Stimulated activated CD4-positive, alpha-beta T cell treated with anti-CD3 and anti-CD28 coated beads, Interleukin-4, amount 100 ng/mL, for 24 hours (primary cell): ENCODE results near the gene PPP2R3A.

Experiments used
- DNase-seq: peaks from one replicate; pipeline ENCODE4 v3.0.0-alpha.2; 2020

The PPP2R3A gene

GRCh38 chr3:135970506-135971116 is 5.1 kb downstream of the PPP2R3A start:
- DNase-seq: no peak

DNA sequence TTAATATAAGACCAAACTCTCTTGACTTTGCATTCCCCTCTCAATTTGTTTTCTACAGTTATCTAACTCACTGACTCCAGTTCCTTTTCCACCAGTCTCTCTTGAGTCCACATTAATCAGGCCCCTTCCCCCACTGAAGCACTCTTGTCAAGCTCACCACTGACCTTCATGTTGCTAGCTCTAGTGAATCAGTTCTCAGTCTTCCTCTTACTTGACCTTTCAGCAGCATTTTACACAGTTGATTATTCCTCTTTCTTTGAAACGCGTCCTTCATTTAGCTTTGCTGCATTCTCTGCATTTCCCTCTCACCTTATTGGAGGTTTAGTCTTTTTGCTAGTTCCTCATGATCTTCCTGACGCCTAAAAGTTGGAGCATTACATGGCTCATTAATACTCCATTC is 8.3 kb downstream of the PPP2R3A start:
- no peak for DNase-seq

DNA sequence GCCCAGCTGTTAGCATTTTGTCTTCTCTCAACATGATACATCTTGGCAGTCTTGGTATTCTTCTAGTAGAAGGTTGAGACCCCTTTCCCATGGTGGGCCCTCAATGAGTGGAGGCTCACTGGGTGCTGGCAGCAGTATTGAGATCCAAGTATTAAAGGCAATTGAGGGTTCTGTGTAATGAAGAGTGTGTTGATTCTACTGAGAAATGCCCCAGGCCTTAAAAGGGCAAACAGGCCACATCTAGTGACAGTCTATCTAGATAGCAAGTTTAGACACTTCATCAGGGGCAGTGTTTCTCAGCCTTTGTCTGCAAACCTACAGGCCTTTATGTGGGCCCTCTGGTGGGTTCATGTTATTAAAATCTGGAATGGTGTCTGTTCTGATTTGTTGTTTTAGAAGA is 9.5 kb downstream of the PPP2R3A start:
- DNase-seq: no peak

DNA sequence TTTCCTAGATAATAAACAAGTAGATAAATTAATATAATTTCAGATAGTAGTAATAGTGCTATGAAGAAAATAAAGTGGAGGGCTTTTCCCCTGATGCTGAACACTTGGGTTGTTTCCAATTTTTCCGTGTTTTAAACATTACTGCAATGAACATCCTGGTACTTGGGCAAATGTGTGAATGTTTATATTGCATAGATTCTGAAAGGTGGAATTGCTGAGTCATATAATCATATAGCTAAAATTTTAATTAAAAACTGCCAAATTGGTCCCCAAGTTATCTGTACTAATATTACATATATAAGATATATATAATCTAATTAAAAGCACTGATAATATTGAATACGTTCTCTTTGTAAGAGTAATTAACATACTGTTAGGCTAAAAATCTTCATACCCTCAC is 10.0 kb downstream of the PPP2R3A start:
- DNase-seq: no peak

DNA sequence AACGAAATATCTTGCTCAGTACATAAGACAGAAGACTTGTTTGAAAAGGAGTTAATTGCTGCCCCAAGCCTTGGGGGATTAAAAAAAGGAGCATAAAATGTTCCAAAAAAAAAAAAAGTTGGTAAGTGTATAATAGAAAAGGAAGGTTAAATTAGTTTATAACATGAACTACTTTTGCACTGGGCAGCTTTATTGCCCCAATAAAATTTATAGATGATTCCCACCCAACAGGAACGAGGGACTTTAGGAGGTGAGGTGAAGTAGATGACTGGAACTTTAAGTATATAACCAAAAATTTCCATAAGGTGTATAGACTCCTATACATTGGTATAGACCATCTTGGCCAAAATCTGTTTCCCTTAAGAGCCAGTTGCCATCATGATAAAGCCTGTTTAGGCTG is 14.8 kb downstream of the PPP2R3A start:
- no peak for DNase-seq

- DNase-seq: no peak
These were observed 16.3 kb downstream of the PPP2R3A start for GRCh38 chr3:135981701-135982403.

- no peak for DNase-seq
These were observed 16.9 kb downstream of the PPP2R3A start for GRCh38 chr3:135982404-135982761.

GRCh38 chr3:135982922-135983581 is 17.5 kb downstream of the PPP2R3A start:
- no peak for DNase-seq

DNA sequence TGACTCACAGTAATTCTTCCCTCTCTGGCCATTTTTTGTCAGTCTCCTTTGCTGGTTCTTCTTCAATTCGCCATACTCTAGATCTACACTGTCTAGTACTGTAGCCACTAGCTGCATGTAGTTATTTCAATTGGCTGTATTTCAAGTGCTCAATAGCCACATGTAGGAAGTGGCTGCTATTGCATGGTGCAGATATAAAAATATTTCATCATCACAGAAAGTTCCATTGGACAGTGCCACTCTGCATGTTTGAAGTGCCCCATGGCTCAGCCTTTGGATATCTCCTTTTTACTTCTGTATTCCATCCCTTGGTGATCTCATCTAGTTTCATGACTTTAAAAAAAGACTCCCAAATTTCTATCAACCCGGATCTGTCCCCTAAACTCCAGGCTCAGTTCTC is 22.1 kb downstream of the PPP2R3A start:
- no peak for DNase-seq

- no peak for DNase-seq
These were observed 23.7 kb downstream of the PPP2R3A start for GRCh38 chr3:135989242-135989641.

- DNase-seq: no peak
These were observed 25.4 kb downstream of the PPP2R3A start for GRCh38 chr3:135990903-135991302.

DNA sequence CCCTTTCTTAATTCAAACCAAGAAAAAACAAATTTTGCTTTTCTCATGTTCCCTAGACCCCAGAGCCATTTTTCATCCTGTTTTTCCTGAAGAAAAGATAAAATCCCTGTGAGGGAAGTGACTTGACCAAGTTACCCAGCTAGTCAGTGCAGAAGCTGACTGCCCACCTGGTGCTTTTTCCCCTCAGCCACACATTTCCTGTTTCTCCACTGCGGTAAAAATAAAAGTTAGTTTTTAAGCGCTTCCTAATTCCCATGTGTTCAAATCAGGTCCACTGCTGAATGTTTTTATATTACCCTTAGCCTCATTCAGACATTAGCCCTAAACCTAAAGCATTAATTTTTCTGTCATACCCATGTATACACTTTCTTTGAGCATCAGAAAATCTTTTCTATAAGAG is 26.1 kb downstream of the PPP2R3A start:
- no peak for DNase-seq

DNA sequence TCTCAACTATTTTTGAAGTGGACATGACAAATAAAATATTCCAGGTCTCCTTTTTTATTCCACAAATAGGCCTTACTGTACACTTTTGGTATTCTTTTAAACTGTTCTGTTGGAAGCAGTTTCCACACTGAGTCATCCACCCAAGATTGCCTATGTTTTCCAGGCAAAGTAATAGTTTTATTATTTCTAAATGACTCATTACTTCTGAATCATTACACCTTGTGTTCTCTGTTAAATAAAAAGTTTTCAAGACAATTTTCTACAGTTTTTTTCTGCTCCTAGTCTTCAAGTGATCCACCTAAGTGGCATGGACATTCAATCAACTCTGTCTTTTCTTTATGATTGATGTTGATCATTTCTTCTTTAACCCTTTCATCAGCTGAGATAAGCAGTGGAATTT is 26.5 kb downstream of the PPP2R3A start:
- DNase-seq: no peak

DNA sequence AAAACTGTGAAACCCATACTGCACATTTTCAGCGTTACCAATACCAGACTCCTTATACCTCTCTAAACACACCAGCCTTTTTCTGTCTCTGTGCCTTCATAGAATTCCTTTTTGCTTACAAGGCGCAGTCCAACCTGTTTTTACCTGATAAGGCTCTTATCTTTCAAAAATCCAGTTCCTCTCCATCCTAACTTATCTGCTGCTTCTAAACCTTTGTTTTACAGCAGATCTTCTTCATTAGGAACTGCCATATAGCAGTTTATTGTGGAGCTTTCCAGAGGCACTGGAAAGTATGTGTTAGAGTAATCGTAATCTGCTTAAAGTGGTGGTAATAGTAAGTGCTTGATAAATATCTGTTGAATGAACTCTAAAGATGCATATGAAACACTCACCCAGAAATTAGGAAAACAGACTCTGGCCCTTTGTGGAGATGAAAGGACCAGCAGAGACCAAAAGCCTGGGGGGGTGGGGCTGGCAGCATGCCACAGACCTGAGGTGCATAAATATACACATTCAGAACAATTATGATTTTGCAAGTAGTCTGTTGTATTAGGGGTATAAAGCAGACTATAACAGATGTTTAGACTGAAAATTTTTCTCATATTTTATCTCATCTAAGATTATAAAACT is 29.3 kb downstream of the PPP2R3A start:
- DNase-seq: no peak

DNA sequence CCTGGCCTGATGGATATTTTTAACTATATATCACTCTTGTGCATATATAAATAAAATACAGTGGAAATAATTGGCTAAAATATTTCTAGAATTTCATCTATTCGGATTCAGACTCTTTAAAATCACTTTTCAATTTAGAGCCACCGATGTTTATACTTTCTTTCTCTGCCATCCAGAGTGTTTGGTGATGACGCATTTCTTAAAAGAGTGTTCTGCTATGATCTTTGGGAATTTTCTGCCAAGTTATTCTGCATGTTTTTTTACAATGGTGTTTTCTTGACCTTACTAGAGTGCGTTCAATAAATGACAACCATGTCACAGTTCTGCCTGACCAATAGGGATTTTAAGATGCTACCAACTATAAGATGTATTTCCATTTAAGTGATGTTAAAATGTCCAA is 30.2 kb downstream of the PPP2R3A start:
- no peak for DNase-seq

- no peak for DNase-seq
These were observed 32.2 kb downstream of the PPP2R3A start for GRCh38 chr3:135997554-135998320.

- DNase-seq: no peak
These were observed 42.7 kb downstream of the PPP2R3A start for GRCh38 chr3:136008221-136008620.

DNA sequence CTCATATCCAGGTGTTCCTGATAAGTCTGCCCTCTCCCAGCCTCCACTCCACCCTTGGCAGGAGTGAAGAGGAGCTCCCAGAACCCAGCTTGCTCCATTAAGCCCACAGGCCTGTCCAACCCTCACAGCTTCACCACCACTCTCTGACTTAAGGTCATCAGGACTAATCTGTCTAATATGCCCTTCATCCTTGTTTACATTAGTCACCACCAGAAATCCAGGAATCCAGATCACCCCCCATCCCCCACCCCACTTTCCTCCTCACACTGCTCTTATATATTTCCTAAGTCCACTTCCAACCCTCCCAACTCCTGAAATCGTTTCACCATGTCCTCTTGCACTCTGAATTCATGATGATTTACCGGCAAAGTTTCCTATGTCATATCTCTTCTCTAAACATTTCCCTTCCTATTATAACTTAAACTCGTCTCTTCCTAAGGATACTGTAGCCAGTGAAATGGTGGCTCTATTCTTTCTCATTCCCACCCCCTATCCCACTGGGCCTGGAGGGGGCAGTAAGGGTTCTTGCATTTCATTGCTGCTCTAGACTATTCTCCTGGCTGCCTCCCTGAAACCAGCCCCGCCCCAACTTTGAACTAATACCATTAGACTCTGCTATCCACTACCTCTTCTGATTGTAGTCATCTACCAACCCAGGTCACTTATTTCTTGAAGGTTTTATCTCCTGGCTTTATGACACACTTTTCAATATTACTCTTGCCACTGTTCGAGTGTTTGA is 43.4 kb downstream of the PPP2R3A start:
- DNase-seq: no peak

- DNase-seq: no peak
These were observed 53.3 kb downstream of the PPP2R3A start for GRCh38 chr3:136018876-136019275.

- DNase-seq: no peak
These were observed 56.3 kb downstream of the PPP2R3A start for GRCh38 chr3:136021803-136022202.

DNA sequence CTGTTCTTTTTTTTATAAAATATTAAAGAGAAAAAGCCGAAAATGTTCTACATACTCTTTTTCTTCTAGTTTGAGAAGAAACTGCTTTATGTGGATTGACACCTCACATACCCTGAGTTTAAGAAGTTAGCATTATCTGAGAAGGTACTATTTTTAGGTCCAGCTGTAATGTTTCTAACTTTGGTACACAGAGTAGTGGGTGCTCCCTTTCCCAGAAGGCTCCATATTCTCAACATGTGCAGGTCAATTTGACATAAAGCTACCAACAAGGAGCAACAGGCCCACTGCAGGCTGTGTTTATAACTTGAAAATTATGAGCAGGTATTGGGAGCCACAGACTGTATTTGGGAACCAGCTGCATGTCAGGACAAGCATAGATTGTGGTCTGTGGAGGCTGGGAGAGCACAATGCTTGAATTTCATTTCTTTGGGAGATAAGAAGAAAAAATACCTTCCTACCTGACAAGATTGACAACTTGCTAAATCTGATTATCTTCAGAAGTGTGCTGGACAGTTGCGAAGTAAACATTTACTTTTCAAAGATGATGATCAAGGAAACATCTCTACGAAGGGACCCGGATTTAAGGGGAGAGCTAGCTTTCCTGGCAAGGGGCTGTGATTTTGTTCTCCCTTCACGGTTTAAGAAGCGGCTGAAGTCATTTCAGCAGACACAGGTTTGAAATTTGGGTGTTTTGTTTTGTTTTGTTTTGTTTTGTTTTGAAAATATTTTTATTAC is 57.2 kb downstream of the PPP2R3A start:
- DNase-seq: no peak
